CD4-positive, alpha-beta T cell (primary cell): ENCODE measurements around the gene SEC16A. TPM values are rescaled to one million over a fixed set of nuclear protein-coding genes. Genes with fewer than 3 reads are reported as not detected.

ENCODE experiments used
- ATAC-seq: fragments of 200-7000 bp; cut with Tn5 transposase; one replicate; pipeline ENCODE4 v1.10.0; 2022; ENCODE audit warnings: mild to moderate bottlenecking; ENCODE audit not compliant: poor library complexity
- CTCF ChIA-PET: fragments of 350-600 bp; sonication (Branson Sonifier 250); formaldehyde crosslinking; loops from one replicate; lab custom pipeline; 2021; ENCODE audit warnings: antibody characterized with exemption, inconsistent platforms; lab: Charles Lee
- POLR2A ChIA-PET: fragments of 350-600 bp; sonication (Branson Sonifier 250); formaldehyde crosslinking; loops from one replicate; lab custom pipeline; 2021; ENCODE audit warnings: antibody characterized with exemption, inconsistent platforms; lab: Charles Lee
- DNase-seq, 14 experiments: peaks; one replicate each; pipeline ENCODE4 v3.0.0-alpha.2; 2013 to 2020; ENCODE audit warnings: mixed read lengths in 2 of 14
- H3K27ac ChIP-seq, 2 donors: one replicate each; pipeline versions ENCODE4 v1.5.1 to v1.7.0; 2013; ENCODE audit warnings: low read length in 2 of 2, low read depth in 1 of 2, mild to moderate bottlenecking in 1 of 2
- H3K27me3 ChIP-seq, 2 experiments: 1 replicate in 1 of 2; 2 replicates in 1 of 2; pipeline versions ENCODE4 v1.6.1 to v1.7.0; 2013; ENCODE audit warnings: low read length in 2 of 2, control low read depth in 1 of 2, mild to moderate bottlenecking in 1 of 2, moderate library complexity in 1 of 2; ENCODE audit not compliant: insufficient read depth in 2 of 2, control insufficient read depth in 1 of 2
- H3K36me3 ChIP-seq: one replicate; pipeline ENCODE4 v1.6.1; 2013; ENCODE audit warnings: low read length, control low read depth; ENCODE audit not compliant: insufficient read depth
- H3K4me1 ChIP-seq: one replicate; pipeline ENCODE4 v1.6.1; 2013; ENCODE audit warnings: low read length, control low read depth; ENCODE audit not compliant: insufficient read depth
- H3K4me3 ChIP-seq: one replicate; pipeline ENCODE4 v1.5.1; 2013; ENCODE audit warnings: mild to moderate bottlenecking, low read length, moderate library complexity
- H3K9me3 ChIP-seq, 2 experiments: 1 replicate in 1 of 2; 2 replicates in 1 of 2; pipeline versions ENCODE4 v1.6.1 to v1.7.0; 2013; ENCODE audit warnings: low read length in 2 of 2, mild to moderate bottlenecking in 2 of 2, control low read depth in 1 of 2, moderate library complexity in 1 of 2; ENCODE audit not compliant: control insufficient read depth in 1 of 2, insufficient read depth in 1 of 2
- H3K27ac Mint-ChIP-seq: one replicate; pipeline ENCODE4 v1.8.0; 2020; ENCODE audit warnings: mixed read lengths
- H3K27me3 Mint-ChIP-seq: one replicate; pipeline ENCODE4 v1.8.0; 2021; ENCODE audit warnings: mixed read lengths
- H3K36me3 Mint-ChIP-seq: one replicate; pipeline ENCODE4 v1.8.0; 2021; ENCODE audit warnings: low read depth, mixed read lengths
- H3K4me1 Mint-ChIP-seq: one replicate; pipeline ENCODE4 v1.8.0; 2021; ENCODE audit warnings: low read depth, mixed read lengths
- H3K4me3 Mint-ChIP-seq: one replicate; pipeline ENCODE4 v1.8.0; 2020; ENCODE audit warnings: mild to moderate bottlenecking, mixed read lengths
- H3K9me3 Mint-ChIP-seq: one replicate; pipeline ENCODE4 v1.8.0; 2020; ENCODE audit warnings: mixed read lengths
- intact Hi-C, 2 experiments: fragments of 100-400 bp; cut with DNase I in 1 of 2; cut with micrococcal nuclease in 1 of 2; formaldehyde crosslinking; loops; one replicate each; pipeline versions ENCODE4 v1.15.1 to v1.9.0; 2023 to 2025; cut with DNase I, micrococcal nuclease
- total RNA-seq, 174 experiments: library from RNA in 2 of 174; stranded (reverse) in 2 of 174; gene quantifications; one replicate each; pipeline ENCODE4 v1.2.3 and lab custom pipeline; 2021 to 2026
- TF ChIP-seq, protein P1 (sequence below): fragments of 200-600 bp; IDR thresholded peaks from one replicate; pipeline ENCODE4 v1.8.0; 2022; ENCODE audit warnings: antibody characterized with exemption, mild to moderate bottlenecking

SEC16A gene
- total RNA-seq, 2 experiments from 2014 or later, result 73.0 to 75.0 TPM

DNA sequence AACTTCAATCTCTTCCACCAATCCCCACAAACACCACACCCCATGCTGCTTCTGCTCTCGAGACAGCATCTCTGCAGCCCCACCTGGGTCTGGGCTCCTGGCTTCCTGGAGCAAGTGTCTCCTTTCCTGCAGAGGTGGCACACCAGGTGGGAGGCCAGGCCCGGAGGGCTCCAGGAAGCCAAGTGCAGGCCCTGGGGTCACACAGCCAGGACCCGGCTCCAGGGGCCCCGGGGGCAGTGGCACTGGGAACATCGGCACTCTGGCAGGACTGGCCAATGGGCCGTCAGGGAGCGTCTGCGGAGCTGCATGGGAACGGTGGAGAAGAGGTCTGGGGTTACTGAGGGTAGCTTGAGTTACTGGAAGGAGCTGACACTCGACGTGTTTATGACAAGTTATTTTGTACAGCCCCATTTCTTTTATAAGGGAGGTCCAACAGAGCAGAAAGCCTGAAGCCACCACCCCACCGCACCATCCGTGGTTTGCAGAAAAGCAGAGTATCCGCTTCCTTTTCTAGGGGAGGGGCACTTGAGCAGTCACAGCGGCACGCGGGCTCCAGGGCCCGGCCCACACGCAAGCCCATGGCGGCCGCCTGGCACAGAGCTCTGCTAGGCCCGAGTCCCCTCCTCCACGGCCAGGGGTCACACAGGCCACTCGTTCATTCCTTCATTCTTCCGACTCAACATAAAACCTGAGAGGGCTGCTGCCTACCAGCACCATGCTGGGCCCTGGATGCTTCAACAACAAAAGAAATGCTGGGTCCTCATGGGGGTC is 28.6 kb downstream of the SEC16A start:
- Mint-ChIP-seq H3K4me3 (no peak overlapping the region), H3K27me3 (no peaks in the 10 kb centered on the region), H3K36me3 (peaks cover 87% of the 10 kb centered on the region), H3K4me1 (no peaks in the 10 kb centered on the region), H3K9me3 (no peaks in the 10 kb centered on the region), H3K27ac (no peak overlapping the region)
- no peak overlapping the region for H3K4me3 ChIP-seq
- ChIA-PET POLR2A (no interaction called here), CTCF (no interaction called here)
- ATAC-seq, result no peak
- H3K36me3 ChIP-seq, result peaks cover 86% of the 10 kb centered on the region
- DNase-seq, result no peak
- H3K27me3 ChIP-seq, result no peaks in the 10 kb centered on the region
- TF ChIP-seq, protein P1, sequence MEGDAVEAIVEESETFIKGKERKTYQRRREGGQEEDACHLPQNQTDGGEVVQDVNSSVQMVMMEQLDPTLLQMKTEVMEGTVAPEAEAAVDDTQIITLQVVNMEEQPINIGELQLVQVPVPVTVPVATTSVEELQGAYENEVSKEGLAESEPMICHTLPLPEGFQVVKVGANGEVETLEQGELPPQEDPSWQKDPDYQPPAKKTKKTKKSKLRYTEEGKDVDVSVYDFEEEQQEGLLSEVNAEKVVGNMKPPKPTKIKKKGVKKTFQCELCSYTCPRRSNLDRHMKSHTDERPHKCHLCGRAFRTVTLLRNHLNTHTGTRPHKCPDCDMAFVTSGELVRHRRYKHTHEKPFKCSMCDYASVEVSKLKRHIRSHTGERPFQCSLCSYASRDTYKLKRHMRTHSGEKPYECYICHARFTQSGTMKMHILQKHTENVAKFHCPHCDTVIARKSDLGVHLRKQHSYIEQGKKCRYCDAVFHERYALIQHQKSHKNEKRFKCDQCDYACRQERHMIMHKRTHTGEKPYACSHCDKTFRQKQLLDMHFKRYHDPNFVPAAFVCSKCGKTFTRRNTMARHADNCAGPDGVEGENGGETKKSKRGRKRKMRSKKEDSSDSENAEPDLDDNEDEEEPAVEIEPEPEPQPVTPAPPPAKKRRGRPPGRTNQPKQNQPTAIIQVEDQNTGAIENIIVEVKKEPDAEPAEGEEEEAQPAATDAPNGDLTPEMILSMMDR, result no peak
- intact Hi-C loops, result no loop called here
- H3K27ac ChIP-seq, result no peak overlapping the region
- H3K9me3 ChIP-seq, result no peaks in the 10 kb centered on the region
- H3K4me1 ChIP-seq, result no peaks in the 10 kb centered on the region

DNA sequence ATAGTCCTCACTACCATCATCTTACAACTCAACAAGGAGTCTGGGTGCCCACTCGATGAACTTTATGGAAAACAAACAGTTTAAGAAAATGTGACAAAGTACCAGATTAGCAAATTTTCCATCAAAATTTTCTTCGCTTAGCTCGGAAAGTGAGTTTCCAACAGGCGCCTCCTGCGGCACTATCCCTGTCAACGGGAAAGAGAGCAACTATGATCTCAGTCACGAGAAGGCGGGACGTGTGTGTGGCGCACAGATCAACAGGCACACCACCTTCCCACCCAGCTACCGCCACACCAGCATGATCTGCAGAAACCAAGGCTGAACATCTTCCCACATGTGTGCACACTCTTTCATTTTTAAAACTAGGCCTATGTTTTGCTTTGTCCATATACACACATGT is 29.5 kb downstream of the SEC16A start:
- Histone ChIP-seq H3K4me1 (no peaks in the 10 kb centered on the region), H3K27ac (no peak overlapping the region), H3K36me3 (peaks cover 88% of the 10 kb centered on the region), H3K27me3 (no peaks in the 10 kb centered on the region), H3K9me3 (no peaks in the 10 kb centered on the region), H3K4me3 (no peak overlapping the region)
- ChIA-PET CTCF (no interaction called here), POLR2A (no interaction called here)
- Mint-ChIP-seq H3K27ac (no peak overlapping the region), H3K36me3 (peaks cover 87% of the 10 kb centered on the region), H3K9me3 (no peaks in the 10 kb centered on the region), H3K27me3 (no peaks in the 10 kb centered on the region), H3K4me3 (no peak overlapping the region), H3K4me1 (no peaks in the 10 kb centered on the region)
- ATAC-seq (no peak), DNase-seq (no peak)
- intact Hi-C loops, result no loop called here
- TF ChIP-seq, protein P1, result no peak

GRCh38 chr9:136451221-136451877 is 31.5 kb downstream of the SEC16A start:
- Histone ChIP-seq H3K9me3 (no peaks in the 10 kb centered on the region), H3K4me3 (no peak overlapping the region), H3K36me3 (peaks cover 89% of the 10 kb centered on the region), H3K27ac (no peak overlapping the region), H3K27me3 (no peaks in the 10 kb centered on the region), H3K4me1 (no peaks in the 10 kb centered on the region)
- peaks cover 87% of the 10 kb centered on the region for H3K36me3 Mint-ChIP-seq
- H3K9me3 Mint-ChIP-seq, result no peaks in the 10 kb centered on the region
- H3K4me1 Mint-ChIP-seq, result no peaks in the 10 kb centered on the region
- H3K27me3 Mint-ChIP-seq, result no peaks in the 10 kb centered on the region
- H3K27ac Mint-ChIP-seq, result no peak overlapping the region
- no peak for DNase-seq
- intact Hi-C loops, result no loop called here
- ChIA-PET POLR2A (no interaction called here), CTCF (no interaction called here)
- no peak overlapping the region for H3K4me3 Mint-ChIP-seq
- no peak for ATAC-seq
- TF ChIP-seq, protein P1, result no peak
